Measurements from ENCODE around the gene SHC3.

The SHC3 gene

DNA sequence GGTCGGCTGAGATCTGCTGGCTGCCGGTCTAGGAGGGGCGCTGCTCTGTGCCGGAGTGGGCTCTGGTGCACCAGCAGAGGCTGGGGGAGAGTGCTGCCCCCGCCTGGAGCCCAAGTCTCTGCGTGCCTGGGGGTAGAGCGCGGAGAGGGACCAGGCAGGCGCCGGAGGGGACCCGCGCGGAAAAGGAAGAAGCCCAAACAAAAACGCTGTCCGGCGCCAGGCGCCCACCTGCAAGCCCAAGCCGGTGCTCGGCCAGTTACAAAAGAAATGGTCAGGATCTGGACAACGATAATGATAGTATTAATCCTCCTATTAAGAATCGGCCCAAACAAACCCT, 187.9 kb downstream of the SHC3 start:
- TF ChIP-seq TEAD4 (IDR thresholded peaks at IDR 0.05) (no peak), TCF12 (IDR thresholded peaks at IDR 0.05; ENCODE audit: low read depth) (no peak), FOXM1 (IDR thresholded peaks at IDR 0.05; ENCODE audit: borderline replicate concordance, low read depth) (no peak), CREB1 (IDR thresholded peaks at IDR 0.05; ENCODE audit: low read depth) (no peak), CEBPB (IDR thresholded peaks at IDR 0.05) (no peak), EP300 (IDR thresholded peaks at IDR 0.05; ENCODE audit: borderline replicate concordance) (no peak), NFIC (IDR thresholded peaks at IDR 0.05) (no peak), EGR1 (IDR thresholded peaks at IDR 0.05) (no peak), YY1 (IDR thresholded peaks at IDR 0.05; ENCODE audit: low read depth) (no peak), ZBTB7A (IDR thresholded peaks at IDR 0.05; ENCODE audit: low read depth) (no peak), RAD21 (IDR thresholded peaks at IDR 0.05; ENCODE audit: low read depth) (no peak)
- TF ChIP-seq, protein P1, sequence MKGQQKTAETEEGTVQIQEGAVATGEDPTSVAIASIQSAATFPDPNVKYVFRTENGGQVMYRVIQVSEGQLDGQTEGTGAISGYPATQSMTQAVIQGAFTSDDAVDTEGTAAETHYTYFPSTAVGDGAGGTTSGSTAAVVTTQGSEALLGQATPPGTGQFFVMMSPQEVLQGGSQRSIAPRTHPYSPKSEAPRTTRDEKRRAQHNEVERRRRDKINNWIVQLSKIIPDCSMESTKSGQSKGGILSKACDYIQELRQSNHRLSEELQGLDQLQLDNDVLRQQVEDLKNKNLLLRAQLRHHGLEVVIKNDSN (IDR thresholded peaks at IDR 0.05), result no peak
- TF ChIP-seq, protein P2, sequence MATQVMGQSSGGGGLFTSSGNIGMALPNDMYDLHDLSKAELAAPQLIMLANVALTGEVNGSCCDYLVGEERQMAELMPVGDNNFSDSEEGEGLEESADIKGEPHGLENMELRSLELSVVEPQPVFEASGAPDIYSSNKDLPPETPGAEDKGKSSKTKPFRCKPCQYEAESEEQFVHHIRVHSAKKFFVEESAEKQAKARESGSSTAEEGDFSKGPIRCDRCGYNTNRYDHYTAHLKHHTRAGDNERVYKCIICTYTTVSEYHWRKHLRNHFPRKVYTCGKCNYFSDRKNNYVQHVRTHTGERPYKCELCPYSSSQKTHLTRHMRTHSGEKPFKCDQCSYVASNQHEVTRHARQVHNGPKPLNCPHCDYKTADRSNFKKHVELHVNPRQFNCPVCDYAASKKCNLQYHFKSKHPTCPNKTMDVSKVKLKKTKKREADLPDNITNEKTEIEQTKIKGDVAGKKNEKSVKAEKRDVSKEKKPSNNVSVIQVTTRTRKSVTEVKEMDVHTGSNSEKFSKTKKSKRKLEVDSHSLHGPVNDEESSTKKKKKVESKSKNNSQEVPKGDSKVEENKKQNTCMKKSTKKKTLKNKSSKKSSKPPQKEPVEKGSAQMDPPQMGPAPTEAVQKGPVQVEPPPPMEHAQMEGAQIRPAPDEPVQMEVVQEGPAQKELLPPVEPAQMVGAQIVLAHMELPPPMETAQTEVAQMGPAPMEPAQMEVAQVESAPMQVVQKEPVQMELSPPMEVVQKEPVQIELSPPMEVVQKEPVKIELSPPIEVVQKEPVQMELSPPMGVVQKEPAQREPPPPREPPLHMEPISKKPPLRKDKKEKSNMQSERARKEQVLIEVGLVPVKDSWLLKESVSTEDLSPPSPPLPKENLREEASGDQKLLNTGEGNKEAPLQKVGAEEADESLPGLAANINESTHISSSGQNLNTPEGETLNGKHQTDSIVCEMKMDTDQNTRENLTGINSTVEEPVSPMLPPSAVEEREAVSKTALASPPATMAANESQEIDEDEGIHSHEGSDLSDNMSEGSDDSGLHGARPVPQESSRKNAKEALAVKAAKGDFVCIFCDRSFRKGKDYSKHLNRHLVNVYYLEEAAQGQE (IDR thresholded peaks at IDR 0.05; ENCODE audit: low read depth), result no peak
- TF ChIP-seq, protein P3, sequence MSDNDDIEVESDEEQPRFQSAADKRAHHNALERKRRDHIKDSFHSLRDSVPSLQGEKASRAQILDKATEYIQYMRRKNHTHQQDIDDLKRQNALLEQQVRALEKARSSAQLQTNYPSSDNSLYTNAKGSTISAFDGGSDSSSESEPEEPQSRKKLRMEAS (IDR thresholded peaks at IDR 0.05), result no peak

DNA sequence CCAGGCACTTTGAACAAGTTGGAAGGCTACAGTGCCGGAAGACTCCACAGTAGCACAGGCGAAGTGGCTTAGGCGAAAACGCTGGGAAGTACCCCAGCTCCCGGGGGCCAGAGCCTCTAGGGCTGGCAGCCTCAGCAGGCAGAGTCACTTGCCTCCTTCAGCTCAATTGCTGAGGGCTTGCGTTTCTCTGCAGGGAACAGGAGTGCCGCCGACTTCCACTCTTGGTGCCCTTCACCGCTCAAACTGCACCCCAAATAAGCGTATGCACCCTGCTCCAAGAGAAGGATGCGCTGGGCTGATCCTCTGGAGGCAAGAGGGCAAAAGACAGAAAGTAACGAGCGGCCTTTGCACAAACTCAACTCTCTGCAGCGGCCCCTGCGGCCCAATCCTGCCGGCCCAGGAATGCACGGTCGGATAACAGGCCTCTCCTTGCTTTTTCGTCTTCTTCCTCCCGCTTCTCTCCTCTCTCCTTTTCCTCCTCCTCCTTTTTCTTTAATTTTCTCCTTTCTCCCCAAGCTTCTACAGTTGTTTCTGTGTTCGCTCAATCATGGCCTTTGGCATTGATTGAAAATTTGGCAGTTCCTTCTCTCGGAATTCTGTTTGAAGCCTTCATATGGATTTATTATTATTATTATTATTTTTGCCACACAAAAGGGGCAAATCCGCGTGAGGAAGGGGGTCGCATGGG, 188.4 kb downstream of the SHC3 start:
- TF ChIP-seq CEBPB (IDR thresholded peaks at IDR 0.05), result no peak

DNA sequence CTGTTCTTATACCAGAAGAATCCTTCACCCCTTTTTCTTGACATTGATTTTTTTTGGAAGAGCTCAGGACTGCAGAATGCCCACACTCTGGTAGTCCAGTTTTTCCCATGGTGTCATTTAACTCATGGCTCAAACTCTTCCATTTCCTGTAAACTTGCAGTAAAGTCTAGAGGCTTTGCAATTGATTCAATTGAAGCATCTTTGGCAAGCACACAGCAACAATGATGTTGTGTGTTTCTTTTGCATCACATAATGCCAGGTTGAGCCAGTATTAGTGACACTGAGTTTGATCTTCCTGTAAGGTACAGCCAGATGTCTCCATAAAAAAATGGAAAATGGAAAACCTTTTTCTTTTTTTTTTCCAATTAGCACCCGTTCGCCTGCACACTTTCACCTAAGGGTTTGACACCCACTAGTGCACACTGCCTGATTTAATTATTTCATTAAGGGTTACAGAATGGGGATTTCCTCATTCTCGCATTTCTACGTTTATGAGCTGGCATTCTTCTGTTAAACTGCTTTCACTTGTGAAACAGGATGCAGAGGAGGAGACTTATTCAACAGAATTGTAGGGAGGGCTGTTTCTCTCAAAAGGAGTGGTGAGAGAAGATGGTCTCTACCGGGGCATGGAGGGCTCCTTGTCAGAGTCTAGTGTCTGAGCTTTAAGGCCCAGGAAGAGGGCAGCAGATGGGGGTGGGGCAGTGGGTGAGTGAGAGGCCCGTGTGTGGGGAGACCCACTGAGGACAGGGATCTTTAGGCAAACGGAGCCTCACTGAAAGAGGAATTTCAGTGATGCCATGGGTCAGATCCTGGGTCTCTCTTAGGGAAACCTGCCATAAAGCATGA, 189.6 kb downstream of the SHC3 start:
- TF ChIP-seq FOXM1 (IDR thresholded peaks at IDR 0.05; ENCODE audit: borderline replicate concordance, low read depth), result no peak
- TF ChIP-seq EP300 (IDR thresholded peaks at IDR 0.05; ENCODE audit: borderline replicate concordance), result no peak
- no peak for TF ChIP-seq EGR1 (IDR thresholded peaks at IDR 0.05)
- TF ChIP-seq RAD21 (IDR thresholded peaks at IDR 0.05; ENCODE audit: low read depth), result no peak
- TF ChIP-seq CREB1 (IDR thresholded peaks at IDR 0.05; ENCODE audit: low read depth), result no peak
- TF ChIP-seq ZBTB7A (IDR thresholded peaks at IDR 0.05; ENCODE audit: low read depth), result no peak
- no peak for TF ChIP-seq YY1 (IDR thresholded peaks at IDR 0.05; ENCODE audit: low read depth)
- TF ChIP-seq, protein P1 (IDR thresholded peaks at IDR 0.05), result no peak
- TF ChIP-seq, protein P2 (IDR thresholded peaks at IDR 0.05; ENCODE audit: low read depth), result no peak
- TF ChIP-seq CEBPB (IDR thresholded peaks at IDR 0.05), result no peak
- no peak for TF ChIP-seq TAF1 (IDR thresholded peaks at IDR 0.05; ENCODE audit: low read depth)
- no peak for TF ChIP-seq TEAD4 (IDR thresholded peaks at IDR 0.05)
- no peak for TF ChIP-seq TCF12 (IDR thresholded peaks at IDR 0.05; ENCODE audit: low read depth)
- TF ChIP-seq, protein P3 (IDR thresholded peaks at IDR 0.05), result no peak
- no peak for TF ChIP-seq NFIC (IDR thresholded peaks at IDR 0.05)

DNA sequence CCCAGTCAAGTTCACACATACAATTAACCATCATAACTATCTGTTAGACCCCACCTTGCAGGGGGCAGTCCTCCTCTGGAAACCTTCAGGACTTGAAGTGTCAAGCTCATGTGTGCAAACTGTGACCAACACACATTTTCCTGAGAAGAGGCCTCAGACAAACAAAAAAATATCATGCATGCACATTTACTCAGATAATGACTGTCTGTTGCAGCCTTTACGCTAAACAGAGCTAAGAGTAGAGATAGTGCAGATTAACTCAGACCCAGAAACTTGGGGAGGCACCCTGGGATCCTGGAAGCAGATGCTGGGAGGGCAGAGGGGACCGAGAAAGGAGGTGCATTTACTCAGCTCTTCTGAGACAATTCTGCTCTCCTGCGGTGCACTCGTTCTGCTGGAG, 191.0 kb downstream of the SHC3 start:
- TF ChIP-seq CEBPB (IDR thresholded peaks at IDR 0.05) (no peak), RAD21 (IDR thresholded peaks at IDR 0.05; ENCODE audit: low read depth) (no peak), NFIC (IDR thresholded peaks at IDR 0.05) (no peak)
- TF ChIP-seq, protein P3 (IDR thresholded peaks at IDR 0.05), result no peak
- TF ChIP-seq, protein P2 (IDR thresholded peaks at IDR 0.05; ENCODE audit: low read depth), result no peak

All from Ishikawa (cell line).